Hematopoietic multipotent progenitor cell treated with erythropoietin and hydrocortisone succinate and interleukin-3 and kit ligand, for 8 days (in vitro differentiated cells): ENCODE data around the gene BTBD9.

Experiments used
- DNase-seq: peaks from one replicate; pipeline ENCODE4 v3.0.0-alpha.2; 2015

The BTBD9 gene

DNA sequence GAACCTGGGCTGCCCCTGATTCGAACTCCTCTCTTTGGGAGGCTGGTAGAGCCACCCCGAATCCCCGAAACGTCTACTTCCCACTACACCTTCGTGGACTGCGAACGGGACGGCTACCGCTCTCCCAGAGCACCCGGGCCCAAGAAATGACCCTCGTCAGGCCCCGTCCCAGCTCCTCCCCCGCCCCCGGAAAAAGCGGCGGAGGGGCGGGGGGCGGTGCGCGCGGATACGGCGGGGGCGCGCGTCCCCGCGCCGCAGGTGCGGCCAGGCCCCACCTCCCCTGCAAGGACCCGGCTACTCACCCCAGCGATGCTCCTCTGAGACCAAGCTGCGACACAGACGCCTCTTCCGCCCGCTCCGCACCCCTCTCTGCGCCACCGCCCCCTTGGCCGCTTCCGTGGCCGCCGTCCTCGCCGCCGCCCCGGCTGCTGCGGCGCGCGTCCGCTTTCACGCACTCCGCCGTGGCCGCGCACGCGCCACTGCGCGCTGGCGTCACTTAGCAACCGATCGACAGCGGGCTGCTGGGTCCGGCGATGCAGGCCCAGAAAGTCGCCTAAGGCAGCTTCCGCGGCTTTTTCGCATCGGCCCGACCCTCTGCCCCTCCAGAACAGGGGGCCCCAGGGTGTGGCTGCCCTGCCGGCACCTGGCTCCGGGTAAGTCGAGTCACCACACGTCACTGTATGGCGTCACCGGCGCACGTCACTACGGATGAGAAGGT, at the start of gene BTBD9:
TSS of gene BTBD9 (minus strand) at position 432 of the 718 bp plus-strand sequence.
- DNase-seq = peak; percentile 75

DNA sequence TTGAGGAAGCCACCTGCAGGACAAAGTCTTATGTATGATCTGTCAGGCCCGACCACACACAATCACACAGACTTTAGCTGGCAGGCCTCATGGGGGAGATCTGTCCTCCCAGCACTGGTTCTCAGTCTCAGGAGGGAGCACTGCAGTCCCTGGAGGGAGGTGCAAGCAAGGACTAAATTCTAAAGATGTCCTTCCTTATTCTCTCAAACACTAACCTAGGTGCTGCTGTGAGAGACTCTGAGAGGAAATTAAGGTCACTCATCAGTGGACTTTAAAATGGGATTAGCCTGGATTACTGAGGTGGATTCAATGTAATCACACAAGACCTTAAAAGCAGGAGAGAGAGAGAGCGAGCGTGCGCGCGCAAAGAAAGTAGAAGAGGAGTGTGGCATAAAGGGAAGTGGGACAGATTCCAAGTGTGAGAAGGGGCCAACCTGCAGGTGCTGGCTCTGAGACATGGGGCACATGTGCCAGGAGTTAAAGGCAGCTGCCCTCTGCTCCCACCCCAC, 48.9 kb upstream of the BTBD9 start:
- DNase-seq = peak; percentile 20

DNA sequence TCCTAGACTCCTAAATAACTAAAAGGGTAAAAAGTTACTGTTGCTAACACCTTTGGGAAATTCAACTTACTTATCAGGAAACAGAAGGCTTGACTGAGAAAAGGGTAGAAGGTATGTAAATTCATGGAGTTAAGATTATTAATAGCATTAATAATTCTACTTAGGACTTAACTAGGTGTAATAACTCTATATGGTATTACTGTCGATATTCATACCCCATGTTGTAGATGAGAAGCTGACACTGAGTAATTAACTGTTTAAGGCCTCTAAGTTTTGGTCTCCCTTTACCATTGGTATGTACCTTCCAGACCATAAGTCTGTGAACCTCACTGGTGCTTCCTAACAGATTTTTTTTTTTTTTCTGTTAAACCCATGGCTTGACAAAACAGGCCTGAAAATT, 47.8 kb upstream of the BTBD9 start:
- no peak for DNase-seq

DNA sequence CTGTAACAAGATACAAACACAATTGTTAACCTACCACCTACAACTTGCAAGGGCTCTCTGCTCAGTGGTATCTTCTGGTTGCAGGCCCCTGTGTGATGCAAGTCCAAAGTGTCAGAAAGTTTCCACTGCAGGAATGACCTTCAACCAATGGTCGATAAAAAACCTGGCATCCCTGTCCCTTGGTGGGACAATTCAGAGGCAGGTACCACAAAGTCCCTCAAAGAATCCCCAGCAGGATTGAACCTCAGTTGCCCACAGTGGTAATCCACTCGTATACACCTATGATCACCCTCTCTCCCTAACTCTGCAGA, 47.3 kb upstream of the BTBD9 start:
- no peak for DNase-seq

DNA sequence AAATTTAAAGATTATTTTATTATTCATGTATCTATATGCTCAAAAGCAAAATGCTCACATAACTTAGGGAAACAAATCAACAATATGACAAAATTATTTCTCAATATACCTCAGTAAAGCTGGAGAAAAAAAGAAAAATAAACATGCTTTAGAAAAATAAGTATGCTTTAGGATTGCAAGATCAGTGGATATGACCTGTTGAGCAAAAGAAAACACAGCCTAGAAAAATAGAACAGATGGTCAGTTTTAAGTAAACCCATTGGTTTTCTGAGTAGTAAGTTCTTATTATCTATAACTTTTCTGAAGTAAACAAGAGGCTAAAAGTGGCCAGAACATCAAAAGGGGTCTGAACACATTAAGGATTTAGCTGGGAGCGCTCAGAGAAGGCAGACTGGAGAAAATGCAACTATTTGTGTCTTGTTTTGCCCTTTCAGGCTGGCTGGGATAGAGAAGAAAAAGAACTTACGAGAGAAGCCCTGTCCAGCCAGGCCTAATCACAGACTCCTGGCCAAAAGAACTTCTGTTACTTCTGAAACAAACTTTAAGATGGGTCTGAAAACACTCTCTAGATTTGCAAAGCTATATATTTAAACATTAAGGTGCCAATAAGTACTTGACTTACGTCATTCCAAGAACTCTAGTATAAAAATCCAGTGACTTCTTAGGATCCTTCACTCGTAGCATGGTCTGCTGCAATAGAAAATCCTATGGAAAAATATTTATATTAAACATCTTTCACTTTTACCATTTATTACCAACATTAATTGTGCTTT, 46.7 kb upstream of the BTBD9 start:
- no peak for DNase-seq

DNA sequence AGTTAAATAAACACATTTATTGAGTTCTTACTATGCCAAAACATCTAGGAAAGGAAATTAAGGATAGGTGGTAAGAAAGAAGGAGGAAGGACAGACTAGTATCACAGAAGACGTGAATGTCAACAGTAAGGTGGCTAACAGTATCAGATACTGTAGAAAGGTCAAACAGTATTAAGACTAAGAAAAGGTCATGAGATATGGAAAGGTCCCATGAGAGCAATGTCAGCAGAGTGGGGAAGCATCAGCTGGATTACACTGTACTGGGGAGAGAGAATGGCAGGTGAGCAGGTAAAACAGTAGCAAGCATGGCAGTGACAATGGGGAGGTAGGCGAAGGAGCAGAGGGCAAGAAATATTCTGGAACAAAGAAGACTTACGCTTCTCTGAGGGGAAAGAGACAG, 45.2 kb upstream of the BTBD9 start:
- DNase-seq = no peak

DNA sequence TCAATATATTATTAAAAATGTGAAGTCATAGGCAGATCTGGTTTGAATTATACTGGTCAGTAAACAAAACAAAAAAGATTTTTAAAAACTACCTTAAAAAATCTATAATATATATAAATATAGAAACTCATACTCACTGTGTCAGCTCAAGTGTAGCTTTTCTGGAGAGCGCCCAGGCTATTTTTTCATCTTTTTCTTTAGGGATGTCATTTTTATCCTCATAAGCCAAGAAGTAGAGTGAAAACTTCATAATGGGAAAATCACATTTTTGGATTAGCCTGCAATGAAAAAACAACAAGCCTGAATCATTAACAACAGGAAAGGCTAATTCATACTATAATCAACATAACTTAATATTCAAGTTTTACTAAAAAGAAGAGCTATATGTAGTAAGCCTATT, 44.5 kb upstream of the BTBD9 start:
- DNase-seq = no peak

DNA sequence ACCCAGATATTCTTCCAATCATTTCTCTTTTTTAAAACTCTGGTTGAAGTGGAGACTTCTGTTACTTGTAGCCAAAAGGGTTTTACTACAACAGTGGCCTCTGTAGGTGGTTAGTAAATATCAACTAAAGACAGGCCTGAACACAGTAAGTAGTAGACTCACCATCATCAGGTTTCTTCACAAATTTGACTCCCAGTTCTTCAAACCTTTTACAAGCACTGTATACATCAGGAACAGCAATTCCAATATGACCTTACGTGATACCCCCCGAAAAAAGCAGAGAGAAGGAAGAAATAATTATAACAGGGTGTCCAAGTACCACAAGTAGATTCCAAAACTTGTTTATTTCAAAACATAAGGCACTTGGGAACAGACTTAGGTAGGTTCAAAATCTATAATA, 42.1 kb upstream of the BTBD9 start:
- no peak for DNase-seq

DNA sequence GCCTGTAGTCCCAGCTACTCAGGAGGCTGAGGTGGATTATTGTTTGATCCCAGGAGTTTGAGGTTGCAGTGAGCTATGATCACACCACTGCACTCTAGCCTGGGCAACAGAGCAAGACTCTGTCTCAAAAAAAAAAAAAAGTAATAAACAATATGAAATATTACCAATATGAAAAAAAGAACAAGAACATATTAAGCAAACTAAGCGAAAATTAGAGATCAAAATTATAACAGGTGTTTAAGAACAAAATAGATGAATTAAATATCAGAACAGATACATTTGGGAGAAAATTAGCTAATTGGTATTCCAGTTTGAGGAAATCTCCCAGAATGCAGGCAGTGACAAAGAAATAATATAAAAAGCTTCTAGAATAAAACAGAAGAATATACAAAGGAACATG, 39.9 kb upstream of the BTBD9 start:
- no peak for DNase-seq

DNA sequence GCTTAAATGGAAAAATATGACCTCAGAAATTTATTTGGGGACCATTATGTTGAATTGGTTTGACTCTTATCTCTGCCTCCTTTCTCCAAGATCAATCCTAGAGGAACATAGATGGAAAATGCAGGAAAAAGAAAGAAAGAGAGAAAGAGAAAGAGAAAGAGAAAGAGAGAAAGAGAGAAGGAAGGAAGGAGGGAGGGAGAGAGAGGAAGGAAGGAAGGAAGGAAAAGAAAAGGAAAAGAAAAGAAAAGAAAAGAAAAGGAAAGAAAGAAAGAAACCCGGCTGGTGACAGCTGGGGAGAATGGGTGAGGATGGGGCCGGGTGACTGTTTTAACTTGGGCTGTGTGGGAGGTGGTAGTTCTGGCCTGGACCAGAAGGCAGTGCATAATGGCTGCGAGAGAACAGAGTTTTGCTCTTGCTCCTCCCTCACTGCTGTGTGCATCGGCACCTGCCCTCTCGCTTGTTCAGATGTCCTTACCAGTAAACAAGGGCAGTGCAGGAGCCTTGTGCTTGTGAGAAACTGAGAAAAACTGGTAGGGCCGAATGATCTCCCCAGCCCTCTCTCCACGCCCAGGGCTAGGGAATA, 38.5 kb upstream of the BTBD9 start:
- no peak for DNase-seq

DNA sequence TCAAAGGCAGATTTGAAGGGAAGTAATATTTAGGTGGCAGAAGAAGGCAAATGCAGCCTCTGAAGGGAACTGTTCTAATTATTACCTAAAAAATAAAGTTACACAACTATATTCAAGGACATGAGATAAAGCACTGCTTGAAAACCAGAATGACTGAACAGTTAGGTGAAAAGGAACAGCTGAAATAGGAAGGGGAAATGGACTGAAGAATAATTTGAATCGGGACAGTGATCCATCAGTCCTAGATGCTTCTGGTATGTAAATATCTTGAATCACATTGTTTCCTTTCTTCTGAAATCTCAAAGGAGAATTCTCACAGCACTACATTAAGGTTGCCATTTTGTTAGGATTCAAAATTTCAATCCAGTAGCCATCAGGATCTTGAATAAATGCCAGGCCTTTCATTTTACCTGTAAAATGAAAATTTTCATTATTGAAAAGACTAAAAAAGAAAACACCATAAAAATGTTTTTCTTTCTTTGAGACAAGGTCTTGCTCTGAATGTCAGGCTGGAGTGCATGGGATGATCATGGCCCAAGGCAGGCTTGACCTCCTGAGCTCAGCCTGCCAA, 37.3 kb upstream of the BTBD9 start:
- DNase-seq = no peak

DNA sequence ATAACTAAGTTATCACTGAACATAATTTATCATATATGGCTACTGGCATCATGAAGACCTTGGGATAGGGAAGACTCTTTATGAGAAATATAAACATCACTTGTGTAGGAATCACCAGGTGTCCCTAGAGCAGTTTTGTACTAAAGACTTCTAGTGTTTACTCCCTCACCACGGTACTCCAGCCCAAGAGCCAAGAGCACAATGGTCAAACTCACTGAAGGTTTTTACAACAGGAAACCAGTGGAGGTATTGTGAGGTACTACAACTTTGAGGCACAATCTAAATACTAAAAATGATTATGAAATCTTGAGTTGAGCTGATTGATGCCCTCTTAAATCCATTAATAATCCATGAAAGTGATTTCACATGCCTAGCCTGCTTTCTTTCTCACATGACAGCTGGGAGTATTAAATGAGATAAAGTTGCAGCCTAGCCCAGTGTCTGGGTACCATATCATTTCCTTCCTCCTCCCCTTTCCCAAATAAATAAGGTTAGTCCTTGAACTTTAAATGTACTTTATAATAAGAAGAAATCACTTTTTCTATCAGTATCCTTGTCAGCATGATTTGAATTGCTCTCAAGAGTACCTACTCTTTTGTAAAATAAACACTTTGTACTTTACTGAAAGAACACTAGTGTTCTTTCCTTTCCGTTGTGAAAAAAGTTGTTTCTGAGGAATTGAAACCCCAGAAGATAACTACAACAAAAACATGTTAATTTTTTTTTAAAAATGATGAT, 36.7 kb upstream of the BTBD9 start:
- DNase-seq = no peak

DNA sequence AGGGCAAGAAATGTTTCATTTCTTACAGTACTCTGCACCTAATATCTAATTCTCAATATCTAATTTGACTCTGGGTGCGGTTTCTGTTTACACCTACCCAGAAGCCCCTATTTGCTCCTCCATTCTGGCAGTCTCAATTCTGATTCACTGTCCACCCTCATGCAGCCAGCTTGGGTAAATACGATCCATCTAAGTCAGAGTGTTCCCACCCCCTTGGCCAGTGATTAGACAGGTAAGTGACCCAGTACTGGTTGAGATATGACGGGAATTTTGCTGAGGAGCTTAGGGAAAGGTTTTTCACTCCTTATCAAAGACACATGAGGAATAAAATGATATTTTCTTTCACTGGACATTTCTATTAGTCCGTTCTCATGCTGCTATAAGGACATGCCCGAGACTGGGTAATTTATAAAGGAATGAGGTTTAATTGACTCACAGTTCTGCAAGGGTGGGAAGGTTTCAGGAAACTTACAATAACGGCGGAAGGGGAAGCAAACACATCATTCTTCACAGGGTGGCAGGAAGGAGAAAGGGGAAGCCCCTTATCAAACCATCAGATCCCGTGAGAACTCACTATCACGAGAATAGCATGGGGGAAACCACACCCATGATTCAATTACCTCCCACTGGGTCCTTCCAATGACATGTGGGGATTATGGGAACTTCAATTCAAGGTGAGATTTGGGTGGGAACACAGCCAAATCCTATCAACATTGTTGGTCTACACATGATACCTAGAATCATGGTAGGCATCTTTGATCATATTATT, 33.9 kb upstream of the BTBD9 start:
- DNase-seq = peak; percentile 40

DNA sequence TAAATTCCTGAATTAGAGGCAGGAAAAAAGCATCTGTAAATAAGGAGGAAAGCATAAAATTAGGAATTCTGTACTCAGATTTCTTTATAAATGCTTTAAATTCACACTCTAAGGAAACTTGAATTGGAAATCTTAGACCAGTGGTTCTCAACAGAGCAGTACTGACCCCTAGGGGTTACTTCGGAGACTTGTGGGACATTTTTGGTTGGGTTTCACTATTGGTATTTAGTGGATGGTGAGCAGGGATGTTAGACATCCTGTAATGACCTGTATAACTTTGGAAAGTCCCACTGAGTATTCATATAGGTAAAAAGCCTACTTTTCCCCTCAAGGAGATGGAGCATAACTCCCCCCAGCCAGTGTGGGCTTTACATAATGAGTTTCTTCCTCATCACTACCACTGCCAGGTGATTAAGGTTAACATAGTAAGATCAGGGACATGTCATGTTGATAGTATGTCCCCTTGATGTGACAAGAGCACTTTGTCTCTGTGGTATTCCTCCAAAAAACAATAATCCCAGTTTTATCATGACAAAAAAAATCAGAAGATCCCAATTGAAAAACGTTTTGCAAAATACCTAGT, 32.2 kb upstream of the BTBD9 start:
- peak; percentile 59 for DNase-seq

DNA sequence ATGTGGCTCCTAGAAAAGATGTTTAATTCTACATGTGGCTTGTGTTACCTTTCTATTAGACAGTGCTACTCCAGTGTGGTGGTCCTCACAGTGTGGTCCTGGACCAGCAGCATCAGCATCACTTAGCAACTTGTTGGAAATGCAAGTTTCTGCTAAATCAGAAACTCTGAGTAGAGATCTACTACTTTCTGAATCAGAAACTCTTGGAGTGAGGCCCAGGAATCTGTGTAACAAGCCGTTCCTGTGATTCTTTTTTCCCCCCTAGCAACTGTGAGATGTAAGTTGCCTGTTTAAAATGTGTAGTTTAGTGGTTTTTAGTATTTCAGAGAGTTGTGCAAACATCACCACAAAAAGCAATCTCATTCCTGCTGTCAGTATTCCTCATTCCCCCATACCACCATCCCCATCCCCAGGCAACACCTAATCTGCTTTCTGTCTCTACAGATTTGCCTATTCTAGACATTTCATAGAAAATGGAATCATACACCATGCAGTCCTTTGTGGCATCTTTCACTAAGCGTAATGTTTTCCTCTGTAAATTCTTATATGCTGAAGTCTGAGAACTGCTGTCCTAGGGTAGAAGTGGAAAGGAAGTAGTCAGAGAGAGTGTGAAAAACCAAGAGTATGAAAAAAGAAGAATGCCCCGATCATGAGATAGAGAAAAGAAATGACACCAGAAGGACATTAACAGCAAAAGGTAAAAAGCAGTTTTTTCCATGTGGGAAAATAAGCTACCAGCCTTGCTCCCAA, 18.9 kb upstream of the BTBD9 start:
- no peak for DNase-seq

DNA sequence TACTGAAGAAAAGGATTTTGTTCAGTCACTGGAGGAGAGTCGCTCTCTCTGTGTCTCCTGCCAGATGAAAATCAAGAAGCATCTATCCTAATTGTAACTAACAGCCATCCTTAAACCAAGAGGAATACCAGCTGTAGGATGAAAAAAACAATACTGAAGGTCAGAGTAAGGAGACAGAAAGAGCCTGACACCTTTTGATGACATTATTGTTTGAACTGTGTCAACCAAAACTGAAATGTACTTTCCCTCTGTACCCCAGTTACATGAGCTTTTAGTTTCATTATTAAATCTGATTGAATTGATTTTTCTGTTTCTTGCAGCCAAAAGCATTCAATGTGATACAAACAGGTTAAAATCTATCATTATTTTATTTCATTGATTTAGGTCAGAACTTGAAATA, 17.2 kb upstream of the BTBD9 start:
- no peak for DNase-seq

DNA sequence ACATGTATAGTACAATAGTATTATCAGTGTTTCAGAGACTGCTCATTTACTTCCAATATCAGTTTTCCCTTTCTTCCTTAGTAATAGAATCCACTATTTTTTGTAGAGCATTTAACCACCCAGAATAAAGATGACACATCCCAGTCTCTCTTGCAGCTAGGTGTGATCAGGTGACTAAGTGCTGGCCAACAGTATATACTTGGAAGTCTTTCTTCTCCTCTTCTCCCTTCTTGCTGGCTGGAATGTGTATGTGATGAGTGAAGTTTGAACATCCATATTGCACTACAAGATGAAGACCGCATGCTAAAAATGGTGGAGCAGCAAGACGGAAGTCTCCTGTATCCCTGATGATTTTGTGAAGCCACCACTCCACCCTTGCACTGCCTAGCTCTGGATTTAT, 14.5 kb upstream of the BTBD9 start:
- no peak for DNase-seq

DNA sequence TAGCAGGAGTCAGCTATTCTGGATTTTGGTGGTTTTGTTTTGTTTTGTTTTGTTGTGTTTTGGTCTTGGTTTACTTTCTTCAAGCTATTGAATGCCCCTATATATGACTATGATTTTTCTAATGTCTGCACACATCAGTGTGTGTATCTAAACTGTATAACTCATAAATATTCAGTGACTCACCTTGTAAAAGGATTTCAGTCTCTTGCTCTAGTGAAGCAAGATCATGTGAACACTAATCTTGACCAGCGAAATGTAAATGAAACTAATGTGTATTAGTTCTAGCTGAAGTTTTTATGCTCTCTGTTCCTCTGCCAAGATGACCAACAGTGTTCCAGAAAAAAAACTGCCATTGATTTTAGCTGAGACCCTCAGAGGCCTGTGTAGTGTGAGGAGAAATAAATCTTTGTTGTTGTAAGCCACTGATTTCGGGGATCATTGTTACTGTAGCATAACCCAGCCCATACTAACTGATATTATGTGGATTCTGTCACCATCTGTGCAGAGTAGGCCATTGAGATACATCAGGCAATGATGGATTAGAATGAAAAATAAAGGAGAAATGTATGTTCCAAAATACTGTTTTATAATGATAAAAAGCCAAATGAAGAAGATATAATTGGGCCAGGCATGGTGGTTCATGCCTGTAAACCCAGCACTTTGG, 11.5 kb upstream of the BTBD9 start:
- DNase-seq = no peak

DNA sequence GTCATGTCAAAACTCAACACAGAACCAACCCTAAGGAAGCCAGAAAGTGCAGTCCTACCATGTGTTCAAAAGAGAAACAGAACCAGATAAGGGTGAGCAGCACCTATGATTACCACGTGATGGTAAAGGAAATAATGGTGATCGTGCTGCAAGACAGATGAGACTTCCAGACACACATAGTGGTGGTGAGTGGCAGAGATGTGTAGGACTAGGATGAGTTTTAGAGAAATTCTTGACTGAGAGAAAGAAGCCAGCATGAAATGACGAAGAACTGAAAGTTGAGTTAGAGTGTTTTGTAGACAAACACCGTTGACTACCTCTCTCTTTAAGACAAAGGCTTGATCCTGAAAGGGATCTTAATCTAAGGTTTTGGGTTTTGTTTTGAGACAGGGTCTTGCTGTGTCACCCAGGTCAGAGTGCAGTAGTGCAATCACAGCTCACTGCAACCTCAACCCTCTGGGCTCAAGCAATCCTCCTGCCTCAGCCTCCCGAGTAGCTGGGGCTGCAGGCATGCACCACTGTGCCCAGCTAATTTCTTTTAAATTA, 10.6 kb upstream of the BTBD9 start:
- DNase-seq = no peak

DNA sequence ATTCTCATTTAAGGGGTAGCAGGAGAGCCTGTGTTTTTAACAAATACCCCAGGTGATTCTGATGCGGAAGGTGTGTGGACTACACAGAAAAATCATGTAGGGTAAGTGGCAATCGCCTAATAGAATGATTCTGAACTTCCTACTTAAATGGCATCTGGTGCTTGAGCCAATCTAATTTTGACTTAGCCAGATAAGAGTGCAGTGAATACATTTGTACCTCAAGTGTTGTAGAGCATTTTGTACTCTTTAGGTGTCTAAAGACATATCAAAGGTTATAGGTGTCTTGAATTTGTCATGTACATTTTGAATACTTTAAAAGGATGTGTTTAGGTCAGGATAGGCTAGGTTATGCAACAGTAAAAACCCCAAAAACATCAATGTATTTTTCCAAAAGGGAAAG, 10.0 kb upstream of the BTBD9 start:
- DNase-seq = no peak
